HL-60 (cell line): Measurements from ENCODE around the gene FLACC1.
A peak's percentile ranks its signal among the peaks of the same experiment; 100 is the strongest.

ENCODE experiments used
- DNase-seq, 2 experiments: peaks; one replicate each; pipeline ENCODE4 v3.0.0-alpha.2; 2010 to 2020; ENCODE audit warnings: low read depth in 1 of 2, low spot score in 1 of 2
- H3K27ac ChIP-seq: fragments of 250-450 bp; sonication (Bioruptor Pico); replicated peaks from 2 replicates; pipeline ENCODE4 v1.5.1; 2020; ENCODE audit warnings: mild to moderate bottlenecking, moderate library complexity
- H3K27me3 ChIP-seq: fragments of 250-450 bp; sonication (Bioruptor Pico); 2 replicates; pipeline ENCODE4 v1.5.1; 2021; ENCODE audit warnings: mild to moderate bottlenecking, moderate library complexity; ENCODE audit not compliant: insufficient read depth, poor library complexity, severe bottlenecking
- H3K4me3 ChIP-seq: replicated peaks from 2 replicates; pipeline ENCODE4 v1.5.1; 2011; ENCODE audit warnings: mild to moderate bottlenecking, control low read depth, low read length; ENCODE audit not compliant: insufficient read depth
- GABPA ChIP-seq: IDR thresholded peaks from 2 replicates; pipeline ENCODE4 v1.6.1; 2012; ENCODE audit warnings: low read depth
- POLR2AphosphoS5 ChIP-seq: IDR thresholded peaks from 2 replicates; pipeline ENCODE4 v1.6.1; 2012; ENCODE audit warnings: low read depth
- SPI1 ChIP-seq: IDR thresholded peaks from 2 replicates; pipeline ENCODE4 v1.6.1; 2012; ENCODE audit warnings: low read depth, mild to moderate bottlenecking, borderline replicate concordance
- TF ChIP-seq, protein P1 (sequence below): IDR thresholded peaks from 2 replicates; pipeline ENCODE4 v1.6.1; 2012; ENCODE audit warnings: low read depth; ENCODE audit not compliant: insufficient replicate concordance
- TF ChIP-seq, protein P2 (sequence below): IDR thresholded peaks from one replicate; pipeline ENCODE4 v1.5.1; 2011; ENCODE audit warnings: low read length, control low read depth, inconsistent platforms; ENCODE audit not compliant: insufficient read depth

FLACC1 gene

DNA sequence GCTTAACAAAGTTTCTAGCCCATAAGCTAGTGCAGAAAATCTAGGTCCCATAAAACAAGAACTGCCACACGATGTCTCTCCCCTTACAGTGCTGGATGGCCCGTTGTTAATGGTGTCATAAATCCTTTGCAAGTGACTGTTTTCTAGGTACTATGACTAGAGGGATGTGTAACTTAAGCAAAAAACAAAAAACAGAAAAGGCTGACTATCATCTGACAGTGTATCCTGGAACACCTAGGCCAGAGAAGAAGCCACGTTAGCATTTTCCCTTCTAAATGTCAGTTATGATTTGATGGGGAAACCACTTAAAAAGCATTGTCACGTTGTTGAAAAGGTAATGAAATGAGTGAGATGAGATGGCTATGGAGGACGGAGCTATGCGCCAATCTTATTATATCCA is 94.4 kb downstream of the FLACC1 start:
- Histone ChIP-seq H3K27me3 (no peaks in the 10 kb centered on the region), H3K4me3 (no peak overlapping the region), H3K27ac (no peak overlapping the region)
- TF ChIP-seq, protein P1, sequence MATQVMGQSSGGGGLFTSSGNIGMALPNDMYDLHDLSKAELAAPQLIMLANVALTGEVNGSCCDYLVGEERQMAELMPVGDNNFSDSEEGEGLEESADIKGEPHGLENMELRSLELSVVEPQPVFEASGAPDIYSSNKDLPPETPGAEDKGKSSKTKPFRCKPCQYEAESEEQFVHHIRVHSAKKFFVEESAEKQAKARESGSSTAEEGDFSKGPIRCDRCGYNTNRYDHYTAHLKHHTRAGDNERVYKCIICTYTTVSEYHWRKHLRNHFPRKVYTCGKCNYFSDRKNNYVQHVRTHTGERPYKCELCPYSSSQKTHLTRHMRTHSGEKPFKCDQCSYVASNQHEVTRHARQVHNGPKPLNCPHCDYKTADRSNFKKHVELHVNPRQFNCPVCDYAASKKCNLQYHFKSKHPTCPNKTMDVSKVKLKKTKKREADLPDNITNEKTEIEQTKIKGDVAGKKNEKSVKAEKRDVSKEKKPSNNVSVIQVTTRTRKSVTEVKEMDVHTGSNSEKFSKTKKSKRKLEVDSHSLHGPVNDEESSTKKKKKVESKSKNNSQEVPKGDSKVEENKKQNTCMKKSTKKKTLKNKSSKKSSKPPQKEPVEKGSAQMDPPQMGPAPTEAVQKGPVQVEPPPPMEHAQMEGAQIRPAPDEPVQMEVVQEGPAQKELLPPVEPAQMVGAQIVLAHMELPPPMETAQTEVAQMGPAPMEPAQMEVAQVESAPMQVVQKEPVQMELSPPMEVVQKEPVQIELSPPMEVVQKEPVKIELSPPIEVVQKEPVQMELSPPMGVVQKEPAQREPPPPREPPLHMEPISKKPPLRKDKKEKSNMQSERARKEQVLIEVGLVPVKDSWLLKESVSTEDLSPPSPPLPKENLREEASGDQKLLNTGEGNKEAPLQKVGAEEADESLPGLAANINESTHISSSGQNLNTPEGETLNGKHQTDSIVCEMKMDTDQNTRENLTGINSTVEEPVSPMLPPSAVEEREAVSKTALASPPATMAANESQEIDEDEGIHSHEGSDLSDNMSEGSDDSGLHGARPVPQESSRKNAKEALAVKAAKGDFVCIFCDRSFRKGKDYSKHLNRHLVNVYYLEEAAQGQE = no peak
- TF ChIP-seq SPI1 (no peak), GABPA (no peak)
- no peak for DNase-seq

DNA sequence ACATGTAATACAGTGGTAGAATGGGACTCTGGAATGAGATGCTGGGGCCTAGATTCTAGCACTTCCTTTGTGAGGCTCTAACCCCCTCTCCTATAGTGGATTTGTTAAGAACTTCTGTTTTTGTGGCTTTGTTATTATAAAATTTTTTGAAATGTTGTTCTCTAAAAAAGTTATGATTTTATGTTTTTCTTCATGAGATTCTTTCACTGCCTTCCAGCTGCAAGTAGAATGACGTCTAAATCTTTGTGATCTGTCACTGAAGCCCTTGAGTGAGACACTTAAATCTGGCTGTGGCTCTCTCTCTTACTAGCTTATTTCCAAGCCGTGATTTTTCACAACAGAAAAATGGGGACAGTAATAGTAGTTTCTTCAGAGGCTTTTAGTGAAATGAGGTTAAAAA is 95.2 kb downstream of the FLACC1 start:
- no peak for DNase-seq
- H3K4me3 ChIP-seq = peak overlapping the region; percentile 57
- H3K27ac ChIP-seq = peak overlapping the region; percentile 99
- TF ChIP-seq POLR2AphosphoS5 = no peak
- TF ChIP-seq, protein P2, sequence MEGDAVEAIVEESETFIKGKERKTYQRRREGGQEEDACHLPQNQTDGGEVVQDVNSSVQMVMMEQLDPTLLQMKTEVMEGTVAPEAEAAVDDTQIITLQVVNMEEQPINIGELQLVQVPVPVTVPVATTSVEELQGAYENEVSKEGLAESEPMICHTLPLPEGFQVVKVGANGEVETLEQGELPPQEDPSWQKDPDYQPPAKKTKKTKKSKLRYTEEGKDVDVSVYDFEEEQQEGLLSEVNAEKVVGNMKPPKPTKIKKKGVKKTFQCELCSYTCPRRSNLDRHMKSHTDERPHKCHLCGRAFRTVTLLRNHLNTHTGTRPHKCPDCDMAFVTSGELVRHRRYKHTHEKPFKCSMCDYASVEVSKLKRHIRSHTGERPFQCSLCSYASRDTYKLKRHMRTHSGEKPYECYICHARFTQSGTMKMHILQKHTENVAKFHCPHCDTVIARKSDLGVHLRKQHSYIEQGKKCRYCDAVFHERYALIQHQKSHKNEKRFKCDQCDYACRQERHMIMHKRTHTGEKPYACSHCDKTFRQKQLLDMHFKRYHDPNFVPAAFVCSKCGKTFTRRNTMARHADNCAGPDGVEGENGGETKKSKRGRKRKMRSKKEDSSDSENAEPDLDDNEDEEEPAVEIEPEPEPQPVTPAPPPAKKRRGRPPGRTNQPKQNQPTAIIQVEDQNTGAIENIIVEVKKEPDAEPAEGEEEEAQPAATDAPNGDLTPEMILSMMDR = no peak
- no peak for TF ChIP-seq GABPA
- TF ChIP-seq SPI1 = peak; percentile 27; the same call in 1 of the 2 replicates
- TF ChIP-seq, protein P1 = no peak
- no peaks in the 10 kb centered on the region for H3K27me3 ChIP-seq

DNA sequence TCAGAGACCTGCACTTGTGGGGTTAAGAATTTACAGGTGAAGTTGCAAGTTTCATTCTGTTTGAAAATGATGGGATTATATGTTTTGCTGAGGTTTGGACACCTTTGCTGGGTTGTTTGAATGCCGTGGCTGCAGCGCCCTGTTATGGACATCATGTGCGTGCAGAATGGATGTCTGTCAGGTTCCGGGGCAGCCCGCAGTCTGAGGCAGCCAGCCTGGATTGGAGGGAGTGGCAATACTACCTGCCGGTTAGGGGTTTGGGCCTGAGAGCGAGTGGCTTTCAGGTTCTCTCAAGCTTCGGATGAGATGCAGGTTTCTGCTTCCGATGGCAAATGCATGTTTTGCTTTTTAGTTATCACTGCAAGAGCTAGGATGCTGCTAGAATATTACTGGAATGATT is 95.7 kb downstream of the FLACC1 start:
- H3K4me3 ChIP-seq = peak overlapping the region; percentile 57
- H3K27ac ChIP-seq = peak overlapping the region; percentile 99
- no peaks in the 10 kb centered on the region for H3K27me3 ChIP-seq
- DNase-seq = peak in 1 of 2 experiments; percentile 36
- peak; percentile 22; the same call in 1 of the 2 replicates for TF ChIP-seq POLR2AphosphoS5
- TF ChIP-seq, protein P1 = no peak

DNA sequence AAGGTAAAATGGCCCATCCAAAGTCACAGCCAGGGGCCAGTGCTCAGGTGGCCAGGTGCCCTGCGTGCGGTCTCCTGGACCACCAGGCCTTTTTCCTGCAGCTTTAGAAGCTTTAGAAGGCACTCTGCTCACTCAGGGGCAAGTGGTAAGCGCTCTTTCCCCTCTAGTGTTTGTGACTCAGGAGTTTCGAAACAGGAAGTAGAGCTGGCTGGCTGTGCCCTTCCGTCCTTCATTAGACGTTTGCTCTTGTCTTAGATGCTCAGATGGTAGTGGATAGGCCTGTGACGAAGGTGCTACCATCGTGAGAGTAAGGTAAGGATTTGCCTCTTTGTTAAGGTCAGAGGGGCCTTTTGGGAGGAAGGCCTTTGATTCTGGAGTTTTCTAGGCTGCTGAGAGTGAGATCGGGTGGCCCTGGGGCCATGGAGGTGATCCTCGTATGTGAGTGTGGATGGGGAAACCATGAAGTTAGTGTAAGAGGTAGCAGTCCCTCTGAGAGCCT is 96.8 kb downstream of the FLACC1 start, which contains the start of gene CASP8:
Gene CASP8 (plus strand): TSS at position 235 of the 499 bp plus-strand sequence. CDS start 5,951 bp downstream, outside the sequence.
- H3K4me3 ChIP-seq = peak within 1 kb of the TSS; percentile 57
- peak; percentile 89 for DNase-seq
- TF ChIP-seq, protein P2 = no peak
- TF ChIP-seq GABPA (peak; percentile 69), POLR2AphosphoS5 (peak; percentile 94), SPI1 (peak; percentile 48; the same call in 1 of the 2 replicates)
- TF ChIP-seq, protein P1 = peak; percentile 53
- no peaks in the 10 kb centered on the region for H3K27me3 ChIP-seq
- peak within 1 kb of the TSS; percentile 99 for H3K27ac ChIP-seq
